Lung (tissue), 12 donors: ENCODE measurements around the gene DICER1. TPM values are rescaled to one million over a fixed set of nuclear protein-coding genes. Genes with fewer than 3 reads are reported as not detected.

Experiments used
- ATAC-seq: fragments of 200-7000 bp; cut with Tn5 transposase; one replicate; pipeline ENCODE4 v1.9.1; 2020; ENCODE audit warnings: moderate number of reproducible peaks; ENCODE audit not compliant: insufficient read depth, low FRiP score
- DNase-seq, 3 donors: peaks; one replicate each; pipeline ENCODE4 v3.0.0-alpha.2; 2013 to 2017
- H3K27ac ChIP-seq, 2 donors: one replicate each; pipeline ENCODE4 v1.5.1; 2013; ENCODE audit warnings: mild to moderate bottlenecking in 2 of 2, moderate library complexity in 2 of 2, control low read depth in 1 of 2, inconsistent platforms in 1 of 2, low read depth in 1 of 2, low read length in 1 of 2
- H3K27me3 ChIP-seq, 3 donors: one replicate each; pipeline ENCODE4 v1.5.1; 2013; ENCODE audit warnings: low read length in 2 of 3; ENCODE audit not compliant: control insufficient read depth in 3 of 3, insufficient read depth in 3 of 3
- H3K36me3 ChIP-seq, 4 donors: one replicate each; pipeline ENCODE4 v1.5.1; 2013; ENCODE audit warnings: low read length in 4 of 4, mild to moderate bottlenecking in 1 of 4, moderate library complexity in 1 of 4; ENCODE audit not compliant: control insufficient read depth in 4 of 4, insufficient read depth in 4 of 4
- H3K4me1 ChIP-seq, 5 donors: one replicate each; pipeline ENCODE4 v1.5.1; 2013; ENCODE audit warnings: low read length in 5 of 5, mild to moderate bottlenecking in 2 of 5, moderate library complexity in 1 of 5; ENCODE audit not compliant: control insufficient read depth in 5 of 5, insufficient read depth in 5 of 5
- H3K4me3 ChIP-seq: one replicate; pipeline ENCODE4 v1.5.1; 2013; ENCODE audit warnings: mild to moderate bottlenecking, control low read depth, moderate library complexity
- H3K9ac ChIP-seq, 2 donors: one replicate each; pipeline ENCODE4 v1.5.1; 2013; ENCODE audit warnings: low read length in 2 of 2, control low read depth in 1 of 2; ENCODE audit not compliant: insufficient read depth in 1 of 2
- H3K9me3 ChIP-seq, 4 donors: one replicate each; pipeline ENCODE4 v1.5.1; 2013; ENCODE audit warnings: low read length in 3 of 4, mild to moderate bottlenecking in 1 of 4, moderate library complexity in 1 of 4; ENCODE audit not compliant: control insufficient read depth in 4 of 4, insufficient read depth in 3 of 4
- CTCF ChIP-seq: IDR thresholded peaks from 2 replicates; pipeline ENCODE4 v1.5.1; 2012; ENCODE audit warnings: mild to moderate bottlenecking; ENCODE audit errors: control extremely low read depth, extremely low read depth
- WGBS, 2 donors: extraction: QIAGEN DNeasy Blood & Tissue Kit; methylation state at CpG; one replicate each; pipeline ENCODE4 v1.1.7; 2013; 5-methylcytosine and 5-hydroxymethylcytosine counted together
- polyA plus RNA-seq, 2 donors: library from polyadenylated mRNA; stranded (reverse); fragments of 200-250 nt; gene quantifications; one replicate each; pipeline ENCODE4 v1.2.1, GENCODE V29; 2013
- total RNA-seq, 2 donors: library from RNA; depleted of rRNA in 1 of 2; stranded (reverse); fragments of >200 nt in 1 of 2; gene quantifications; one replicate each; pipeline ENCODE4 v1.2.1, GENCODE V29; 2014 to 2021
- donor health status: control.
- donor health status: control.
- donor health status: Bipolar disorder and iron deficiency.
- donor health status: healthy.
- donor health status: DM: yes; HTN: yes; CAD: no.

DICER1 gene
- total and polyA plus RNA-seq, 4 donors, result 9.1 to 103 (median 44.1) TPM

GRCh38 chr14:95068521-95068920 lies 88.8 kb downstream of the DICER1 start:
- WGBS, 2 donors, result 68 to 74% methylated on average over 8 of the region's 8 CpGs
- no peaks in the 10 kb centered on the region for H3K36me3 ChIP-seq
- H3K9ac ChIP-seq, result no peak overlapping the region
- H3K27ac ChIP-seq, result no peak overlapping the region
- H3K4me3 ChIP-seq, result no peak overlapping the region
- peaks cover 0 to under 1% (median 0%) of the 10 kb centered on the region in 4 donors for H3K9me3 ChIP-seq
- peaks cover 0 to 7% (median 0%) of the 10 kb centered on the region in 3 donors for H3K27me3 ChIP-seq
- DNase-seq, result peak in 1 of 3 donors; percentile 10
- no peak for ATAC-seq
- TF ChIP-seq CTCF, result no peak
- H3K4me1 ChIP-seq, result no peaks in the 10 kb centered on the region

GRCh38 chr14:95068080-95068479 lies 89.2 kb downstream of the DICER1 start:
- no peaks in the 10 kb centered on the region for H3K4me1 ChIP-seq
- no peak overlapping the region for H3K9ac ChIP-seq
- H3K27ac ChIP-seq, result no peak overlapping the region
- 83 to 85% methylated on average over 10 of the region's 10 CpGs for WGBS, 2 donors
- peaks cover 0 to 3% (median 0%) of the 10 kb centered on the region in 4 donors for H3K9me3 ChIP-seq
- no peak overlapping the region for H3K4me3 ChIP-seq
- H3K36me3 ChIP-seq, result no peaks in the 10 kb centered on the region
- no peak for TF ChIP-seq CTCF
- ATAC-seq, result no peak
- peak in 1 of 3 donors; percentile 4 for DNase-seq
- H3K27me3 ChIP-seq, result peaks cover 0 to 7% (median 0%) of the 10 kb centered on the region in 3 donors

- Histone ChIP-seq H3K9ac (no peak overlapping the region), H3K36me3 (no peaks in the 10 kb centered on the region), H3K9me3 (peaks cover 0 to 3% (median 0%) of the 10 kb centered on the region in 4 donors), H3K27ac (no peak overlapping the region), H3K4me1 (no peaks in the 10 kb centered on the region), H3K27me3 (peaks cover 0 to 6% (median 0%) of the 10 kb centered on the region in 3 donors), H3K4me3 (no peak overlapping the region)
- DNase-seq, result peak in 1 of 3 donors; percentile 9
- ATAC-seq, result no peak
- no peak for TF ChIP-seq CTCF
- whole genome bisulfite sequencing, 2 donors, result 89 to 92% methylated on average over 4 of the region's 4 CpGs
Observed at GRCh38 chr14:95067526-95067925, 89.8 kb downstream of the DICER1 start.

GRCh38 chr14:95066427-95066986 lies 90.8 kb downstream of the DICER1 start:
- H3K4me3 ChIP-seq, result no peak overlapping the region
- H3K9ac ChIP-seq, result no peak overlapping the region
- H3K9me3 ChIP-seq, result peaks cover 0 to 3% (median 0%) of the 10 kb centered on the region in 4 donors
- no peak overlapping the region for H3K27ac ChIP-seq
- H3K36me3 ChIP-seq, result no peaks in the 10 kb centered on the region
- 98 to 99% methylated on average over 4 of the region's 4 CpGs for WGBS, 2 donors
- no peaks in the 10 kb centered on the region for H3K27me3 ChIP-seq
- ATAC-seq (no peak), DNase-seq (peak in 1 of 3 donors; percentile 1)
- no peak for TF ChIP-seq CTCF
- no peaks in the 10 kb centered on the region for H3K4me1 ChIP-seq
